ENCODE results near the gene MCF2L.

The MCF2L gene

GRCh38 chr13:112973577-112973951 is 4.5 kb downstream of the MCF2L start:
- Histone ChIP-seq H3K27ac (no peak overlapping the region), H3K27me3 (replicated peaks) (peaks cover 23% of the 10 kb centered on the region), H3K36me3 (replicated peaks) (no peaks in the 10 kb centered on the region), H3K4me3 (ENCODE audit: low read depth, low read length) (no peak overlapping the region)
- TF ChIP-seq CTCF (IDR thresholded peaks at IDR 0.05; ENCODE audit: low read depth, low read length, missing control alignments): no peak
- in situ Hi-C loops (cut with HindIII; ENCODE audit: low pct_ligation_motif_present, low sequenced_read_pairs): no loop called here
- no peak for DNase-seq

GRCh38 chr13:112974125-112974524 is 5.1 kb downstream of the MCF2L start:
- Histone ChIP-seq H3K4me3 (ENCODE audit: low read depth, low read length) (no peak overlapping the region), H3K27me3 (replicated peaks) (peaks cover 17% of the 10 kb centered on the region), H3K27ac (no peak overlapping the region), H3K36me3 (replicated peaks) (no peaks in the 10 kb centered on the region)
- TF ChIP-seq CTCF (IDR thresholded peaks at IDR 0.05; ENCODE audit: low read depth, low read length, missing control alignments): no peak
- in situ Hi-C loops (cut with HindIII; ENCODE audit: low pct_ligation_motif_present, low sequenced_read_pairs): no loop called here
- no peak for DNase-seq

- Histone ChIP-seq H3K36me3 (replicated peaks) (no peaks in the 10 kb centered on the region), H3K27ac (no peak overlapping the region), H3K27me3 (replicated peaks) (peaks cover 12% of the 10 kb centered on the region), H3K4me3 (ENCODE audit: low read depth, low read length) (no peak overlapping the region)
- in situ Hi-C loops (cut with HindIII; ENCODE audit: low pct_ligation_motif_present, low sequenced_read_pairs): no loop called here
- TF ChIP-seq CTCF (IDR thresholded peaks at IDR 0.05; ENCODE audit: low read depth, low read length, missing control alignments): no peak
- no peak for DNase-seq
Observed at GRCh38 chr13:112974671-112975070, 5.7 kb downstream of the MCF2L start.

DNA sequence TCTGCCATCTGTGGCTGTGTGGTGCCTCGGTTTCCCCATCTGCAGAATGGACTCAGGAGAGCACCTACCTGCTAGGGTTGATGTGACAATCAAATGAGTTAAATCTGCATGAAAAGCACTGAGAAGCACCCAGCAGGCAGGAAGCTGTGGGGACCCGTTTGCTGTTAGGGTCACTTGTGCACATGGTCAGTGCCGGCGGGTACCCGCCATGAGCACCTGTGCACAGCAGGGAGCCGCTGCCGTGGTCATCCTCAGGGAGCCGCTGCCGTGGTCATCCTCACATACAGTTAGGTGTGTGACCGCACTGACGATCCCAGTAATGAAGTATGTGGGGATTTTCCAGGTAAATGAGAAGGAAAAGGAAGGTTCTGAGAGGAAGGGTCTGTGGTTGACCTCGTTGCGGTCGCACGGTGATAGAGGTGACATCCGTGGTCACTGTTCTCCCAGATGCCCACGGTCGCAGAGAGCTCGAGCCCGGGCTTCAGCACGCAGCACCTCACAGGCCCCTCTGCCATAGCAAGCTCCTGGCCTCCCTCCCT is 6.5 kb downstream of the MCF2L start:
- no peak for TF ChIP-seq CTCF (IDR thresholded peaks at IDR 0.05; ENCODE audit: low read depth, low read length, missing control alignments)
- no peak for DNase-seq
- H3K36me3 ChIP-seq (replicated peaks): no peaks in the 10 kb centered on the region
- H3K27ac ChIP-seq: no peak overlapping the region
- no peak overlapping the region for H3K4me3 ChIP-seq (ENCODE audit: low read depth, low read length)
- H3K27me3 ChIP-seq (replicated peaks): peaks cover 5% of the 10 kb centered on the region
- in situ Hi-C loops (cut with HindIII; ENCODE audit: low pct_ligation_motif_present, low sequenced_read_pairs): no loop called here

DNA sequence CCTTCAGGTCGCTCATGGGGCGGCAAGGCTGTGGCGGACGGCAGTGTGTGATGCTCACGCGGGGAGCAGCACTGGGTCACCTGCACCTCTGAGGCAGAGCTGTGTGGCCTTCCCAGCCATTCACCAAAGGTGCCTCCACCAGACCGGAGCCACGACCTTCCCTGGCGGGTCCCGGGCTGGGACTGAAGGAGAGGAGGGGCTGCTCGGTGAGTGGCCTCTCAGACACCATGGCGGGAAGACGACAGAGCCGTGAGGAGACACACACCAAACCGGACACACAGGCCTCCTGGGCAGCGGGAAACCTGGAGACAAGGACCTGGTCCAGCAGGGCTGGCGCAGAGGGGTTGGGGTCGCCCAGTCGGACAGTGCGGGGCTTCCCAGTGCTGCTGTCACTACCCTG is 7.5 kb downstream of the MCF2L start:
- Histone ChIP-seq H3K4me3 (ENCODE audit: low read depth, low read length) (no peak overlapping the region), H3K36me3 (replicated peaks) (no peaks in the 10 kb centered on the region), H3K27me3 (replicated peaks) (no peaks in the 10 kb centered on the region), H3K27ac (no peak overlapping the region)
- no peak for DNase-seq
- in situ Hi-C loops (cut with HindIII; ENCODE audit: low pct_ligation_motif_present, low sequenced_read_pairs): no loop called here
- no peak for TF ChIP-seq CTCF (IDR thresholded peaks at IDR 0.05; ENCODE audit: low read depth, low read length, missing control alignments)

DNA sequence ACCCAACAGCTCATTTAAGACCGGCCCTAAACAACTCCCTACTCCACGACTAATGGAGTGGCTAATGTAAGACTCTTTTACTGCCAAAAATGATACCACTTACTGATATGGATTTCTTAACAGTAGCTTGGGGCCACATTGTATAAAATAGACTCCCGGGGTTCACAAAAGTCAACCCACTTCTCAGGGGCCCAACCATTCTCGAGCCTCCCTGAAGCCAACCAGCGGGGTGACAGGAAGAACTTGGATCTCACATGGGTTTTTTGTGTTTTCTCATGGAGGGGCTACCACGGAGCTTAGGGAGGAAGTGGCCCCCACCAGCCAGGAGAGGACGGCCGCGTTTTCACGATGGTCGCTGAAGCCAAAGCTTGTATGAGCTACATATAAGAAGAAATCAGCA is 8.1 kb downstream of the MCF2L start:
- DNase-seq: no peak
- Histone ChIP-seq H3K27ac (no peak overlapping the region), H3K36me3 (replicated peaks) (no peaks in the 10 kb centered on the region), H3K27me3 (replicated peaks) (no peaks in the 10 kb centered on the region), H3K4me3 (ENCODE audit: low read depth, low read length) (no peak overlapping the region)
- no peak for TF ChIP-seq CTCF (IDR thresholded peaks at IDR 0.05; ENCODE audit: low read depth, low read length, missing control alignments)
- in situ Hi-C loops (cut with HindIII; ENCODE audit: low pct_ligation_motif_present, low sequenced_read_pairs): no loop called here

All from brain microvascular endothelial cell (primary cell).